Breast epithelium (tissue), 4 donors: Measurements from ENCODE around the gene PROP1. TPM values are rescaled to one million over a fixed set of nuclear protein-coding genes. Genes with fewer than 3 reads are reported as not detected.

Experiments
- DNase-seq, 2 donors: peaks; one replicate each; pipeline ENCODE4 v3.0.0-alpha.2; 2019; ENCODE audit warnings: low spot score in 2 of 2
- H3K27ac ChIP-seq, 2 donors: fragments of 200-600 bp; sonication (generic) in 1 of 2; one replicate each; pipeline ENCODE4 v1.5.1; 2016 to 2019; ENCODE audit warnings: mild to moderate bottlenecking in 1 of 2
- H3K27me3 ChIP-seq, 2 donors: fragments of 200-600 bp; sonication (generic) in 1 of 2; one replicate each; pipeline versions ENCODE4 v1.5.1 to v1.6.0; 2017 to 2019; ENCODE audit warnings: control low read depth in 1 of 2, mild to moderate bottlenecking in 1 of 2
- H3K36me3 ChIP-seq: fragments of 200-600 bp; one replicate; pipeline ENCODE4 v1.5.1; 2019
- H3K4me1 ChIP-seq, 2 donors: fragments of 200-600 bp; sonication (generic); one replicate each; pipeline ENCODE4 v1.5.1; 2016 to 2019; ENCODE audit warnings: control low read depth in 1 of 2
- H3K4me3 ChIP-seq, 3 donors: fragments of 200-600 bp; sonication (generic); 1 replicate in 2 of 3; 2 replicates in 1 of 3; pipeline ENCODE4 v1.5.1; 2016 to 2019; ENCODE audit warnings: mild to moderate bottlenecking in 3 of 3, moderate library complexity in 2 of 3
- H3K9me3 ChIP-seq, 2 donors: fragments of 200-600 bp; sonication (generic) in 1 of 2; one replicate each; pipeline ENCODE4 v1.5.1; 2016 to 2019; ENCODE audit warnings: control low read depth in 1 of 2
- CTCF ChIP-seq, 3 donors: fragments of 450-650 bp; IDR thresholded peaks; one replicate each; pipeline ENCODE4 v1.5.1; 2016 to 2017; ENCODE audit warnings: antibody characterized with exemption in 3 of 3, mild to moderate bottlenecking in 3 of 3, moderate library complexity in 3 of 3
- POLR2A ChIP-seq: fragments of 450-650 bp; IDR thresholded peaks from one replicate; pipeline ENCODE4 v1.6.1; 2016; ENCODE audit warnings: antibody characterized with exemption, mild to moderate bottlenecking, moderate library complexity
- POLR2AphosphoS5 ChIP-seq, 3 donors: sonication (generic); formaldehyde crosslinking; IDR thresholded peaks; one replicate each; pipeline ENCODE4 v1.6.1; 2017; ENCODE audit warnings: antibody characterized with exemption in 3 of 3
- intact Hi-C: fragments of 100-400 bp; cut with DNase I; formaldehyde crosslinking; loops from one replicate; pipeline ENCODE4 v1.15.1; 2023; ENCODE audit warnings: low total_unique reads
- total RNA-seq, 3 donors: library from RNA; depleted of rRNA; stranded (reverse); fragments of >200 nt; gene quantifications; one replicate each; pipeline ENCODE4 v1.1.0, GENCODE V29; 2016

Gene PROP1
- total RNA-seq, 3 donors from 2014 or later = not detected

- intact Hi-C loops = no loop called here
- TF ChIP-seq POLR2A (no peak), POLR2AphosphoS5 (IDR thresholded peaks at IDR 0.05) (no peak), CTCF (IDR thresholded peaks at IDR 0.05) (no peak)
- no peaks in the 10 kb centered on the region for H3K36me3 ChIP-seq
- DNase-seq = no peak
- H3K4me1 ChIP-seq = no peaks in the 10 kb centered on the region
- H3K27ac ChIP-seq = no peak overlapping the region
- no peak overlapping the region for H3K4me3 ChIP-seq
- no peaks in the 10 kb centered on the region for H3K9me3 ChIP-seq
- H3K27me3 ChIP-seq = peaks cover 0 to 21% of the 10 kb centered on the region in 2 donors
Measured at GRCh38 chr5:177997319-177997670, 1.3 kb upstream of the PROP1 start.

GRCh38 chr5:177996660-177997318 lies 747 bp upstream of the PROP1 start:
- no peaks in the 10 kb centered on the region for H3K36me3 ChIP-seq
- intact Hi-C loops = no loop called here
- TF ChIP-seq POLR2A = no peak
- no peak for TF ChIP-seq CTCF (IDR thresholded peaks at IDR 0.05)
- no peak for TF ChIP-seq POLR2AphosphoS5 (IDR thresholded peaks at IDR 0.05)
- no peaks in the 10 kb centered on the region for H3K9me3 ChIP-seq
- H3K4me1 ChIP-seq = no peaks in the 10 kb centered on the region
- H3K27ac ChIP-seq = no peak overlapping the region
- H3K4me3 ChIP-seq = no peak overlapping the region
- DNase-seq = no peak
- H3K27me3 ChIP-seq = peaks cover 0 to 21% of the 10 kb centered on the region in 2 donors

- intact Hi-C loops = no loop called here
- H3K4me3 ChIP-seq = no peak overlapping the region
- H3K36me3 ChIP-seq = no peaks in the 10 kb centered on the region
- no peaks in the 10 kb centered on the region for H3K4me1 ChIP-seq
- H3K9me3 ChIP-seq = no peaks in the 10 kb centered on the region
- TF ChIP-seq POLR2A = no peak
- no peak for TF ChIP-seq CTCF (IDR thresholded peaks at IDR 0.05)
- no peak for TF ChIP-seq POLR2AphosphoS5 (IDR thresholded peaks at IDR 0.05)
- peaks cover 0 to 21% of the 10 kb centered on the region in 2 donors for H3K27me3 ChIP-seq
- no peak for DNase-seq
- H3K27ac ChIP-seq = no peak overlapping the region
Measured at GRCh38 chr5:177994561-177995190, 1.4 kb downstream of the PROP1 start.

GRCh38 chr5:177994063-177994462 lies 2.0 kb downstream of the PROP1 start:
- DNase-seq = no peak
- no peaks in the 10 kb centered on the region for H3K4me1 ChIP-seq
- intact Hi-C loops = no loop called here
- H3K4me3 ChIP-seq = no peak overlapping the region
- TF ChIP-seq POLR2AphosphoS5 (IDR thresholded peaks at IDR 0.05) (no peak), POLR2A (no peak), CTCF (IDR thresholded peaks at IDR 0.05) (no peak)
- H3K27ac ChIP-seq = no peak overlapping the region
- H3K27me3 ChIP-seq = peaks cover 0 to 18% of the 10 kb centered on the region in 2 donors
- no peaks in the 10 kb centered on the region for H3K9me3 ChIP-seq
- no peaks in the 10 kb centered on the region for H3K36me3 ChIP-seq

DNA sequence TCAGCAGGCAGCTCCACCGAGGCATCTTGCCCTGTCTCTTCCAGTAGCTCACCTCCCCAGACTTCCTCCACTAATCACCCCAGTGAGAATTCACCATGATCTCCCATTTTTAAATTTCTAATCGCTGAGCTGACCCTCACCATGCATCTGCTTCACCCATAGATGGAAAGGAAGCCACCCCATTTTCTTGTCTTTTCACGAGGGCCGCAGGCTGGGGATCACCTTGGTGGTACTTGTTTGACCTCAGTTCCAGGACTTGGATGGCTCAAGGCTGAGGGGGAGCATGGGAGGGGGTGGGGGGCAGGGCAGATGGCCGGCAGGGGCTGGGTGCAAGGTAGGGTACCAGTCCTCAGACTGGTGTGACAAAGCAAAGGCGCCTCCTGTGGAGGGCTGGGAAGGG lies 3.6 kb downstream of the PROP1 start:
- no peaks in the 10 kb centered on the region for H3K9me3 ChIP-seq
- no peak overlapping the region for H3K4me3 ChIP-seq
- H3K4me1 ChIP-seq = no peaks in the 10 kb centered on the region
- intact Hi-C loops = no loop called here
- H3K27ac ChIP-seq = no peak overlapping the region
- peaks cover 0 to 20% of the 10 kb centered on the region in 2 donors for H3K27me3 ChIP-seq
- no peak for DNase-seq
- H3K36me3 ChIP-seq = no peaks in the 10 kb centered on the region
- TF ChIP-seq POLR2A (no peak), CTCF (IDR thresholded peaks at IDR 0.05) (no peak), POLR2AphosphoS5 (IDR thresholded peaks at IDR 0.05) (no peak)
